Measurements from ENCODE around the gene CUZD1.

CUZD1 gene

GRCh38 chr10:122814493-122814892 is 31.2 kb downstream of the CUZD1 start:
- DNase-seq (ENCODE audit: low read depth): no peak

DNA sequence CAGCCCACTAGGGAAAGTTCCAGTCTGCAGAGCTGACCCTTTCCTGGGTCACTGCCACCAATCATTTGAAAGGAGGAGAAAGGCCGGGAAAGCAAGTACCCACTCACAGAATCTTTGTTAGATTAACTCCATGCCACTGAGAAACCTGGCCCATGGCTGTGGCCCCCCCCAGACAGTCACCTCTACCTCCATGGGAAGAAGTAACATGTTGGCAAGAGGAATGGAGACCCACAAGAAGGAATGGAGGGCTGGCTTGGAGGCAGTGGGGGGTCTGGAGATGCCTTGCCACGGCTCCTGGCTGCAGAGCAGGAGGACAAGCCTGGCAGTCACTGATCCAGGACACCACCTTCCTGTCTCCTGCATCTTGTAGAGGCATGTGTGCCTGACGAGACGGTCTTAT is 32.9 kb downstream of the CUZD1 start:
- no peak for DNase-seq (ENCODE audit: low read depth)

DNA sequence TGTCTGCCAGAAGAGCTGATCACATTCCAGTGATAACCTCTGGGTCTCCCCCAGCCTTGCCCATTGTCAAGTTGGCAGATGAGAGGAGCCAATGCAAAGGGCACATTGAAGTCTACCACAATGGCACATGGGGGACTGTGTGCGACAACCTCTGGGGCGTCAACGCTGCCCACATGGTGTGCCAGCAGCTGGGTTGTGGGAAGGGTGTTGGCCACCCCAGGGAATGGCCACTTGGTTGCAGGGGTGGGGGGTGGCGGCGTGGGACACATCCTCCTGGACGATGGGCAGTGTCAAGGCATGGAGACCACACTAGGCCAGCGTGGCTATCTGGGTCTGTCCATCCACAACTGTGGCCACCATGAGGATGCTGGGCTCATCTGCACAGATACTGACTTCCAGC is 43.4 kb downstream of the CUZD1 start:
- no peak for DNase-seq (ENCODE audit: low read depth)

DNA sequence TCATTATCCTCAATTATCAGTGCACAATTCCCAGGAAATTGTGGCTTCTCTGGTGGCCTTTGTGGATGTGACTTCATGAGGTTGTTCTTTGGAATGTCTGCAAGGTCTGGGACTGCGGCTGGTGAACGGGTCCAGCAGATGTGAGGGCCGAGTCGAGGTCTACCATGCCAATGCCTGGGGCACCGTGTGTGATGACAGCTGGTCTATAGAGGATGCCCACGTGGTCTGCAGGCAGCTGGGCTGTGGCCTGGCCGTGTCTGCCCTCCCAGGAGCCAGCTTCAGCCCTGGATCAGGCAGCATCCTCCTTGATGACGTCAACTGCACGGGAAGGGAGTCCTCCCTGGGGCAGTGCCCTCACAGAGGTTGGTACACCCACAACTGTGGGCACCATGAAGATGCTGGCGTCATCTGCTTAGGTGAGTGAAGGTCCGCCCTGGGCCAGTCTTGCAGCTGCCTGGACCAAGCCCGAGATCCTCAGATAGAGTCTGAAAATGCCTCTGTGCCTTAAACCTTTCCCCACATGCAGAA is 46.9 kb downstream of the CUZD1 start:
- no peak for DNase-seq (ENCODE audit: low read depth)

GRCh38 chr10:122796796-122797195 is 48.9 kb downstream of the CUZD1 start:
- DNase-seq (ENCODE audit: low read depth): no peak

- DNase-seq (ENCODE audit: low read depth): no peak
Measured at GRCh38 chr10:122795924-122796323, 49.7 kb downstream of the CUZD1 start.

- no peak for DNase-seq (ENCODE audit: low read depth)
Measured at GRCh38 chr10:122786269-122786668, 59.4 kb downstream of the CUZD1 start.

- DNase-seq (ENCODE audit: low read depth): no peak
Measured at GRCh38 chr10:122782911-122783310, 62.7 kb downstream of the CUZD1 start.

Measured in activated T-cell treated with anti-CD3 and anti-CD28 coated beads for 1 hour (primary cell).